ENCODE data around the gene BEX5.
"Not testable (repeated sequence)": the region's sequence is repeated elsewhere in the genome, so short reads cannot be mapped to it uniquely, and the experiment has no call there.

Gene BEX5

GRCh38 chrX:102155806-102156179 lies at the start of gene BEX5:
Gene BEX5, minus strand, starts transcription at chrX:102155977. Its CDS starts 1,712 bp downstream, at chrX:102154265.
- peak; percentile 44 for DNase-seq

GRCh38 chrX:102185967-102186720 lies 30.4 kb upstream of the BEX5 start:
- DNase-seq = no peak

GRCh38 chrX:102154900-102155805 lies 624 bp downstream of the BEX5 start:
- no peak for DNase-seq

- DNase-seq = no peak
Measured at GRCh38 chrX:102154218-102154860, 1.4 kb downstream of the BEX5 start.

- DNase-seq = not testable (repeated sequence)
Measured at GRCh38 chrX:102142274-102142673, 13.5 kb downstream of the BEX5 start, which contains the start of gene TCEAL6. Gene TCEAL6, minus strand, starts transcription at chrX:102142481.

GRCh38 chrX:102141631-102142030 lies 14.1 kb downstream of the BEX5 start:
- not testable (repeated sequence) for DNase-seq

- not testable (repeated sequence) for DNase-seq
Measured at GRCh38 chrX:102140876-102141275, 14.9 kb downstream of the BEX5 start.

GRCh38 chrX:102138064-102138463 lies 17.7 kb downstream of the BEX5 start:
- no peak for DNase-seq

GRCh38 chrX:102129473-102129872 lies 26.3 kb downstream of the BEX5 start:
- no peak for DNase-seq

- no peak for DNase-seq
Measured at GRCh38 chrX:102126863-102127262, 28.9 kb downstream of the BEX5 start.

- not testable (repeated sequence) for DNase-seq
Measured at GRCh38 chrX:102126080-102126818, 29.5 kb downstream of the BEX5 start.

GRCh38 chrX:102125436-102125835 lies 30.3 kb downstream of the BEX5 start, which contains the start of gene TCEAL2:
Gene TCEAL2, plus strand, starts transcription at chrX:102125679. Its CDS starts 1,152 bp downstream, at chrX:102126831.
- not testable (repeated sequence) for DNase-seq

- DNase-seq = not testable (repeated sequence)
Measured at GRCh38 chrX:102125014-102125413, 30.8 kb downstream of the BEX5 start.

- DNase-seq = no peak
Measured at GRCh38 chrX:102115748-102116147, 40.0 kb downstream of the BEX5 start.

- no peak for DNase-seq
Measured at GRCh38 chrX:102113367-102113766, 42.4 kb downstream of the BEX5 start.
